GM12878 (cell line): Measurements from ENCODE around the gene MYDGF. TPM values are rescaled to one million over a fixed set of nuclear protein-coding genes. Genes with fewer than 3 reads are reported as not detected.
A peak's percentile ranks its signal among the peaks of the same experiment; 100 is the strongest.

Experiments used
- ATAC-seq: fragments of 200-7000 bp; cut with Tn5 transposase; 3 replicates; pipeline ENCODE4 v1.9.1; 2020; ENCODE audit warnings: mild to moderate bottlenecking, moderate library complexity
- Bru-seq: library from RNA; stranded (reverse); fragments of 400-500 nt; gene quantifications from one replicate; lab custom pipeline; 2021; lab: Mats Ljungman, UMichigan
- BruChase-seq, 2 experiments: library from RNA; stranded (reverse); fragments of 400-500 nt; gene quantifications; one replicate each; lab custom pipeline; 2021; lab: Mats Ljungman, UMichigan
- BruUV-seq: library from RNA; stranded (reverse); fragments of 400-500 nt; replicated peaks from 2 replicates; lab custom pipeline; 2021; lab: Mats Ljungman, UMichigan
- CTCF ChIA-PET: fragments of 300-600 bp; sonication (Branson Sonifier 250); formaldehyde crosslinking; extraction: SDS; loops from one replicate; lab custom pipeline; 2021; ENCODE audit warnings: inconsistent platforms; lab: Yijun Ruan, JAX
- POLR2A ChIA-PET: fragments of 350-600 bp; formaldehyde crosslinking; extraction: SDS; loops from one replicate; lab custom pipeline; 2021; ENCODE audit warnings: inconsistent platforms; lab: Charles Lee
- RAD21 ChIA-PET: fragments of 300-600 bp; sonication (Branson Sonifier 250); formaldehyde crosslinking; loops from one replicate; lab custom pipeline; 2023; ENCODE audit warnings: antibody characterized with exemption; ENCODE audit not compliant: unreplicated experiment; lab: Charles Lee
- SMC1A ChIA-PET: fragments of 300-600 bp; sonication (Branson Sonifier 250); formaldehyde crosslinking; loops from one replicate; lab custom pipeline; 2023; ENCODE audit not compliant: unreplicated experiment, uncharacterized antibody; lab: Charles Lee
- DNase-seq: peaks from one replicate; pipeline ENCODE4 v3.0.0-alpha.2; 2011; ENCODE audit warnings: low read depth, low spot score
- FAIRE-seq: peaks from 3 replicates; lab custom pipeline; 2011; peaks lifted over from hg19 to GRCh38; lab: Jason Lieb, UNC
- H2AFZ ChIP-seq: 2 replicates; pipeline ENCODE4 v1.6.0; 2011; ENCODE audit warnings: low read depth, low read length, control low read depth; ENCODE audit not compliant: control insufficient read depth
- H3K27ac ChIP-seq: 2 replicates; pipeline ENCODE4 v1.5.1; 2011; ENCODE audit warnings: control low read depth; ENCODE audit not compliant: control insufficient read depth, insufficient read depth
- H3K27me3 ChIP-seq, 2 experiments: replicated peaks in 1 of 2; 2 replicates each; pipeline versions ENCODE4 v1.6.0 to v1.6.1; 2011; ENCODE audit warnings: low read length in 1 of 2; ENCODE audit not compliant: control insufficient read depth in 2 of 2, insufficient read depth in 2 of 2
- H3K36me3 ChIP-seq, 2 experiments: 2 replicates each; pipeline ENCODE4 v1.5.1; 2011; ENCODE audit warnings: low read length in 1 of 2; ENCODE audit not compliant: control insufficient read depth in 2 of 2, insufficient read depth in 2 of 2
- H3K4me1 ChIP-seq: 2 replicates; pipeline ENCODE4 v1.6.1; 2011; ENCODE audit warnings: mild to moderate bottlenecking, low read length, moderate library complexity, mixed read lengths; ENCODE audit not compliant: control insufficient read depth, insufficient read depth
- H3K4me2 ChIP-seq: 2 replicates; pipeline ENCODE4 v1.6.0; 2011; ENCODE audit warnings: control low read depth; ENCODE audit not compliant: control insufficient read depth, insufficient read depth
- H3K4me3 ChIP-seq: fragments of 200-600 bp; sonication (generic); 2 replicates; pipeline ENCODE4 v1.5.1; 2016
- H3K79me2 ChIP-seq: 2 replicates; pipeline ENCODE4 v1.6.0; 2011; ENCODE audit warnings: low read length; ENCODE audit not compliant: control insufficient read depth, insufficient read depth
- H3K9ac ChIP-seq: 2 replicates; pipeline ENCODE4 v1.8.0; 2011; ENCODE audit warnings: low read length, control low read depth, mixed read lengths; ENCODE audit not compliant: control insufficient read depth, insufficient read depth
- H3K9me3 ChIP-seq: replicated peaks from 3 replicates; pipeline ENCODE4 v1.5.1; 2011; ENCODE audit warnings: mild to moderate bottlenecking, low read length; ENCODE audit not compliant: control insufficient read depth, insufficient read depth
- H4K20me1 ChIP-seq: 2 replicates; pipeline ENCODE4 v1.6.0; 2011; ENCODE audit not compliant: control insufficient read depth, insufficient read depth
- ASH2L ChIP-seq: fragments of 300-600, 200-600 bp; sonication (generic); IDR thresholded peaks from 2 replicates; pipeline ENCODE4 v1.6.1; 2017; ENCODE audit warnings: low read depth, mild to moderate bottlenecking, borderline replicate concordance
- BMI1 ChIP-seq: fragments of 450-650 bp; IDR thresholded peaks from 2 replicates; pipeline ENCODE4 v1.6.1; 2016; ENCODE audit warnings: mild to moderate bottlenecking, moderate library complexity, borderline replicate concordance
- CHD1 ChIP-seq: IDR thresholded peaks from 2 replicates; pipeline ENCODE4 v1.6.1; 2012; ENCODE audit warnings: low read depth, low read length, improper control_type of control experiment
- CREM ChIP-seq: IDR thresholded peaks from 2 replicates; pipeline ENCODE4 v1.6.1; 2014; ENCODE audit warnings: antibody characterized with exemption, low read depth
- EGR1 ChIP-seq, 2 experiments: IDR thresholded peaks; 1 replicate in 1 of 2; 2 replicates in 1 of 2; pipeline ENCODE4 v1.6.1; 2011 to 2012; ENCODE audit warnings: low read depth in 2 of 2, low read length in 2 of 2, borderline replicate concordance in 1 of 2, mild to moderate bottlenecking in 1 of 2, moderate library complexity in 1 of 2
- IKZF1 ChIP-seq: fragments of 450-650 bp; conservative IDR thresholded peaks from 2 replicates; pipeline ENCODE4 v1.6.1; 2017; ENCODE audit warnings: antibody characterized with exemption, mild to moderate bottlenecking
- MTA2 ChIP-seq: fragments of 450-650 bp; IDR thresholded peaks from 2 replicates; pipeline ENCODE4 v1.6.1; 2016; ENCODE audit warnings: low read depth, mild to moderate bottlenecking, moderate library complexity
- RFX5 ChIP-seq: IDR thresholded peaks from 2 replicates; pipeline ENCODE4 v1.6.1; 2011; ENCODE audit warnings: low read depth, low read length, improper control_type of control experiment
- SP1 ChIP-seq: IDR thresholded peaks from one replicate; pipeline ENCODE4 v1.6.1; 2011; ENCODE audit warnings: low read depth, low read length
- TARDBP ChIP-seq: IDR thresholded peaks from 2 replicates; pipeline ENCODE4 v1.6.1; 2016; ENCODE audit warnings: borderline replicate concordance
- ZNF217 ChIP-seq: fragments of 450-650 bp; IDR thresholded peaks from 2 replicates; pipeline ENCODE4 v1.6.1; 2017; ENCODE audit warnings: antibody characterized with exemption, mild to moderate bottlenecking
- WGBS: methylation state at CpG from one replicate; pipeline ENCODE4 v1.1.6; 2016; ENCODE audit warnings: low lambda C conversion rate; ENCODE audit not compliant: insufficient replicate concordance, insufficient coverage; ENCODE audit errors: missing lambda C conversion rate; 5-methylcytosine and 5-hydroxymethylcytosine counted together
- in situ Hi-C: fragments of 300-500 bp; cut with MboI; formaldehyde crosslinking; loops from 9 replicates; pipeline ENCODE4 v1.14.3; 2018; ENCODE audit warnings: mixed read lengths
- intact Hi-C: fragments of 100-400 bp; cut with micrococcal nuclease; formaldehyde crosslinking; loops from one replicate; pipeline ENCODE4 v1.14.2; 2022; ENCODE audit not compliant: unreplicated experiment
- long read RNA-seq, 2 experiments: library from polyadenylated mRNA; unstranded; transcript quantifications; one replicate each; pipeline ENCODE4 v2.0.0, GENCODE V29; 2019 to 2020
- polyA minus RNA-seq, 3 experiments: library from RNA; depleted of rRNA, polyadenylated mRNA; stranded (reverse); fragments of >200 nt; gene quantifications; 2 replicates each; pipeline ENCODE4 v1.2.3, GENCODE V29; 2011
- polyA plus RNA-seq, 11 experiments: library from polyadenylated mRNA; depleted of rRNA in 4 of 11; unstranded in 6 of 11; stranded (reverse) in 5 of 11; fragments of >200 nt; fragmentation: Nextera tagmentation in 4 of 11; fragmentation: Illumina TruSeq in 1 of 11; extraction: Ambion mirVana in 4 of 11; extraction: Trizol in 1 of 11; gene quantifications; 1 replicate in 1 of 11; 2 replicates in 10 of 11; pipeline versions ENCODE4 v1.2.1 to v1.2.3, GENCODE V29; 2011 to 2016; ENCODE audit warnings: inconsistent platforms in 2 of 11, missing spikeins in 2 of 11, low read depth in 1 of 11
- total RNA-seq, 4 experiments: library from RNA; depleted of rRNA in 3 of 4; stranded (reverse); fragments of >200 nt in 3 of 4; fragmentation: Illumina TruSeq in 1 of 4; extraction: Trizol in 1 of 4; gene quantifications; 2 replicates each; pipeline versions ENCODE4 v1.2.1 to v1.2.3, GENCODE V29; 2013 to 2021
- TF ChIP-seq, protein P1 (sequence below): fragments of 450-650 bp; IDR thresholded peaks from 2 replicates; pipeline ENCODE4 v1.6.1; 2017; ENCODE audit warnings: low read depth, mild to moderate bottlenecking, moderate library complexity
- TF ChIP-seq, protein P2 (sequence below): fragments of 450-650 bp; IDR thresholded peaks from 2 replicates; pipeline ENCODE4 v1.6.1; 2016; ENCODE audit warnings: mild to moderate bottlenecking, moderate library complexity, borderline replicate concordance

Gene MYDGF
- total RNA-seq (2013; cell fraction: nucleolus; rRNA removed) = 25.3 and 26.6 TPM in 2 replicates
- total RNA-seq (2014; rRNA removed) (68.7 and 83.5 TPM in 2 replicates), total RNA-seq (2014; rRNA removed; fragmentation: Illumina TruSeq; extraction: Trizol) (46.0 and 50.2 TPM in 2 replicates), total RNA-seq (2021) (57.4 and 64.7 TPM in 2 replicates), polyA plus RNA-seq (2011; rRNA removed) (31.3 and 45.6 TPM in 2 replicates), polyA plus RNA-seq (2014; fragmentation: Illumina TruSeq; extraction: Trizol) (17.9 and 39.1 TPM in 2 replicates), polyA plus RNA-seq (2014; fragmentation: Nextera tagmentation; extraction: Ambion mirVana) (10 to 100 TPM in 1 of 2 experiments, 1 to 10 TPM in 1; 2.3 to 18.5 TPM), polyA plus RNA-seq (2014; rRNA removed) (92.8 and 96.7 TPM in 2 replicates), polyA plus RNA-seq (2016; fragmentation: Nextera tagmentation; extraction: Ambion mirVana) (100 to 1,000 TPM; 183 to 196 TPM), polyA minus RNA-seq (2011; rRNA and poly(A)+ RNA removed) (15.4 and 26.8 TPM in 2 replicates), Bru-seq, nascent RNA (percentile 67 among the genes with signal in this experiment), BruChase-seq, experiment 1, labeled RNA remaining after a 6-hour chase (percentile 85 among the genes with signal in this experiment), BruChase-seq, experiment 2, labeled RNA remaining after a 2-hour chase (percentile 73 among the genes with signal in this experiment)
- polyA plus RNA-seq (2011; ENCODE audit: low read depth) = 61.8 TPM
- polyA plus RNA-seq (2011; cell fraction: cytosol; rRNA removed) = 72.7 and 135 TPM in 2 replicates
- 44.9 and 47.5 TPM in 2 replicates for polyA plus RNA-seq (2011; cell fraction: nucleus; rRNA removed)
- polyA plus RNA-seq (2012) = 111 and 140 TPM in 2 replicates
- 14.0 and 15.4 TPM in 2 replicates for polyA minus RNA-seq (2011; cell fraction: cytosol; rRNA and poly(A)+ RNA removed)
- 7.4 and 12.1 TPM in 2 replicates for polyA minus RNA-seq (2011; cell fraction: nucleus; rRNA and poly(A)+ RNA removed)
- long read RNA-seq, experiment 1, transcript MYDGF-201 (6 exons, 1,018 nt) = major isoform, 142 of 151 reads
- long read RNA-seq, experiment 1, partial matches to known transcripts = 8 of 151 reads
- long read RNA-seq, experiment 1, other reads (novel, unspliced or antisense) = 1 of 151 reads
- long read RNA-seq, experiment 2, transcript MYDGF-201 (6 exons, 1,018 nt) = major isoform, 239 of 248 reads
- long read RNA-seq, experiment 2, partial matches to known transcripts = 2 of 248 reads
- long read RNA-seq, experiment 2, other reads (novel, unspliced or antisense) = 6 of 248 reads

DNA sequence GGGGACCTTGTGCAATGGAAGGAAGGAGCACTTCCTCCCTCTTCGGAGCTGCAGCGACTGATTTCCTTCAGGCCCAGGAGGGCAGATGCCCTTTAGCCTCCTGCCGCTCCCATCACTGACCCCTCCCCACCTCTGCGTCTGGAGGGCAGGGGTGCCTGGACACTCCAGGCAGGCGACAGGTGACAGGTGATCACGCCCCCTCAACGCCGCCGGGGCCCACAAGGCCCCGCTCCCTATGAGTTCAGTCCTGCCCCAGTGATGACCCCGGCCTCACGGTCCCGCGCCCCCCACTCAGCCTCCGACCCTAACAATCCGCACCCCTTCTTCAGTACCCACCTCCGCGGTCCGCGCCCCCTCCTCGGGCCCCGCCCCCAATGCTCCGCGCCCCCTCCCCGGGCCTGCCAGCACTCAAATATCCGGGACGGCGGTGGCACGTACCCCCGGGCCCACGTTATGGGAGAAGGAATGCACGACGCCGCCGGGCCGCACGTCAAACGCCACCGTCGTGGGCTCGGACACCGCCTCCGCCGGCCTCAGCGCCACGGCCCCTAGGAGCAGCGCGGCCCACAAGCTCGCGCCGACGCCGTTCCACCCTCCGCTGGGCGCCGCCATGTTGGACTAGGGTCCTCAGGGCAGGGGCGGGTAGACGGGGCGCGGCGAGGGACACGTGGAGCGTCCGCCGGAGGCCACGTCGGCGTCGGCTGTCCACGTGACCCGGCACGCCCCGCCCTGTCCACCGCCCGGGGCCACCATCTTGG, at the start of gene MYDGF:
Gene MYDGF (minus strand): TSS at position 620 of the 758 bp plus-strand sequence. CDS start 8 bp downstream, at position 612.
- ChIA-PET RAD21 (no interaction called here), CTCF (no interaction called here), POLR2A (interaction anchor here (1.2 kb wide), 1 partner anchor 30 kb away, joined by 3 read pairs; no protein-coding TSS in a partner anchor), SMC1A (no interaction called here)
- Histone ChIP-seq H3K27ac (peak within 1 kb of the TSS; percentile 38), H3K9ac (peak within 1 kb of the TSS; percentile 86), H3K4me3 (peak within 1 kb of the TSS; percentile 84), H3K4me2 (peak within 1 kb of the TSS; percentile 90), H4K20me1 (no peaks in the 10 kb centered on the region), H3K27me3 (no peaks in the 10 kb centered on the region), H3K36me3 (peaks cover 3 to 12% of the 10 kb centered on the region in 2 experiments; a peak in 2 of 4 replicates), H3K9me3 (no peaks in the 10 kb centered on the region), H3K4me1 (no peaks in the 10 kb centered on the region), H3K79me2 (peaks cover 16% of the 10 kb centered on the region), H2AFZ (peak within 1 kb of the TSS; percentile 65)
- intact Hi-C loops = loop anchor here (2.0 kb wide), 1 partner anchor 39 kb away; no protein-coding TSS in a partner anchor
- peak; percentile 74 for FAIRE-seq
- DNase-seq = peak; percentile 33
- in situ Hi-C loops = no loop called here
- ATAC-seq = peak; percentile 99
- no TSS peak for BruUV-seq
- WGBS = under 1% methylated on average over 48 of the region's 75 CpGs
- TF ChIP-seq MTA2 (no peak), ZNF217 (no peak), TARDBP (no peak), EGR1 (IDR thresholded peaks at IDR 0.05; ENCODE audit: borderline replicate concordance in 1 of 2, low read depth in 2 of 2, low read length in 2 of 2) (peak; percentile 58 to 61; a peak in 2 of 3 replicates), RFX5 (no peak), CHD1 (no peak), ASH2L (0 out of 2 replicates have a peak, but pooled peaks have one; percentile 62), IKZF1 (peak; percentile 77), BMI1 (no peak), SP1 (peak; percentile 75), CREM (peak; percentile 67)
- TF ChIP-seq, protein P1, sequence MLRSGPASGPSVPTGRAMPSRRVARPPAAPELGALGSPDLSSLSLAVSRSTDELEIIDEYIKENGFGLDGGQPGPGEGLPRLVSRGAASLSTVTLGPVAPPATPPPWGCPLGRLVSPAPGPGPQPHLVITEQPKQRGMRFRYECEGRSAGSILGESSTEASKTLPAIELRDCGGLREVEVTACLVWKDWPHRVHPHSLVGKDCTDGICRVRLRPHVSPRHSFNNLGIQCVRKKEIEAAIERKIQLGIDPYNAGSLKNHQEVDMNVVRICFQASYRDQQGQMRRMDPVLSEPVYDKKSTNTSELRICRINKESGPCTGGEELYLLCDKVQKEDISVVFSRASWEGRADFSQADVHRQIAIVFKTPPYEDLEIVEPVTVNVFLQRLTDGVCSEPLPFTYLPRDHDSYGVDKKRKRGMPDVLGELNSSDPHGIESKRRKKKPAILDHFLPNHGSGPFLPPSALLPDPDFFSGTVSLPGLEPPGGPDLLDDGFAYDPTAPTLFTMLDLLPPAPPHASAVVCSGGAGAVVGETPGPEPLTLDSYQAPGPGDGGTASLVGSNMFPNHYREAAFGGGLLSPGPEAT = 0 out of 2 replicates have a peak, but pooled peaks have one; percentile 19
- TF ChIP-seq, protein P2, sequence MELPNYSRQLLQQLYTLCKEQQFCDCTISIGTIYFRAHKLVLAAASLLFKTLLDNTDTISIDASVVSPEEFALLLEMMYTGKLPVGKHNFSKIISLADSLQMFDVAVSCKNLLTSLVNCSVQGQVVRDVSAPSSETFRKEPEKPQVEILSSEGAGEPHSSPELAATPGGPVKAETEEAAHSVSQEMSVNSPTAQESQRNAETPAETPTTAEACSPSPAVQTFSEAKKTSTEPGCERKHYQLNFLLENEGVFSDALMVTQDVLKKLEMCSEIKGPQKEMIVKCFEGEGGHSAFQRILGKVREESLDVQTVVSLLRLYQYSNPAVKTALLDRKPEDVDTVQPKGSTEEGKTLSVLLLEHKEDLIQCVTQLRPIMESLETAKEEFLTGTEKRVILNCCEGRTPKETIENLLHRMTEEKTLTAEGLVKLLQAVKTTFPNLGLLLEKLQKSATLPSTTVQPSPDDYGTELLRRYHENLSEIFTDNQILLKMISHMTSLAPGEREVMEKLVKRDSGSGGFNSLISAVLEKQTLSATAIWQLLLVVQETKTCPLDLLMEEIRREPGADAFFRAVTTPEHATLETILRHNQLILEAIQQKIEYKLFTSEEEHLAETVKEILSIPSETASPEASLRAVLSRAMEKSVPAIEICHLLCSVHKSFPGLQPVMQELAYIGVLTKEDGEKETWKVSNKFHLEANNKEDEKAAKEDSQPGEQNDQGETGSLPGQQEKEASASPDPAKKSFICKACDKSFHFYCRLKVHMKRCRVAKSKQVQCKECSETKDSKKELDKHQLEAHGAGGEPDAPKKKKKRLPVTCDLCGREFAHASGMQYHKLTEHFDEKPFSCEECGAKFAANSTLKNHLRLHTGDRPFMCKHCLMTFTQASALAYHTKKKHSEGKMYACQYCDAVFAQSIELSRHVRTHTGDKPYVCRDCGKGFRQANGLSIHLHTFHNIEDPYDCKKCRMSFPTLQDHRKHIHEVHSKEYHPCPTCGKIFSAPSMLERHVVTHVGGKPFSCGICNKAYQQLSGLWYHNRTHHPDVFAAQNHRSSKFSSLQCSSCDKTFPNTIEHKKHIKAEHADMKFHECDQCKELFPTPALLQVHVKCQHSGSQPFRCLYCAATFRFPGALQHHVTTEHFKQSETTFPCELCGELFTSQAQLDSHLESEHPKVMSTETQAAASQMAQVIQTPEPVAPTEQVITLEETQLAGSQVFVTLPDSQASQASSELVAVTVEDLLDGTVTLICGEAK = no peak
